DND-41 (cell line): ENCODE measurements around the gene CPNE4.

ENCODE experiments used
- CTCF ChIP-seq: IDR thresholded peaks from 2 replicates; pipeline ENCODE4 v1.5.1; 2012; ENCODE audit warnings: borderline replicate concordance, low read length, moderate library complexity, mild to moderate bottlenecking; ENCODE audit not compliant: poor library complexity, severe bottlenecking; ENCODE audit errors: extremely low read depth
- EZH2 ChIP-seq: IDR thresholded peaks from 3 replicates; pipeline ENCODE4 v1.6.1; 2012; ENCODE audit warnings: borderline replicate concordance, low read depth, mild to moderate bottlenecking, moderate library complexity, low read length, inconsistent platforms; ENCODE audit not compliant: severe bottlenecking

GRCh38 chr3:131895766-131896165 lies 139.0 kb downstream of the CPNE4 start:
- TF ChIP-seq CTCF = no peak
- TF ChIP-seq EZH2 = no peak
